ENCODE measurements around the gene MICAL2.

MICAL2 gene

DNA sequence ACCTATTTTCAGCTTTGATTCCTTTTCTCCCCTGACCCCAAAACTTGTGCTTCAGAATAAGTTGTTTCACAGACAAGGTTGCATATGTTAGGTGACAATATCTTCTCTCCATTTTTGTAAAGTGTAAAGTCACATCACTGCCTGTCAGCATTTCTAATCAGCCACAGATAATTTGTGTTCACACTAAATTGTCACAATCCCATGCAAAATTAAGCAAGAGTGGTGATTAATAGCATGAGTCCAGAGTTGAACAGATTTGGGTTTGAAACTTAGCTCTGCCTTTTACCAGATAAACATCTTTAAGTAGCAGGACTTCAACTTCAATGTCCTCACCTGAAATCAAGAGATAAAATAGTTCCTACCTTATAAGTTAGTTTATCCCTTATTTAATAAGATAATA, 80.1 kb downstream of the MICAL2 start:
- Histone ChIP-seq H3K4me1 (ENCODE audit: control insufficient read depth in 5 of 5, insufficient read depth in 5 of 5, low read length in 5 of 5) (no peaks in the 10 kb centered on the region), H3K27ac (ENCODE audit: low read depth, low read length) (no peak overlapping the region), H3K9me3 (ENCODE audit: control insufficient read depth in 5 of 5, low read length in 5 of 5) (no peaks in the 10 kb centered on the region), H3K27me3 (ENCODE audit: control insufficient read depth in 5 of 5, insufficient read depth in 4 of 5, low read length in 5 of 5) (no peaks in the 10 kb centered on the region), H3K9ac (ENCODE audit: low read length in 5 of 5) (no peak overlapping the region), H3K36me3 (ENCODE audit: control insufficient read depth in 5 of 5, insufficient read depth in 5 of 5, low read length in 5 of 5) (peaks cover 0 to 2% (median 0%) of the 10 kb centered on the region in 5 donors), H3K4me3 (ENCODE audit: low read depth in 1 of 5, low read length in 5 of 5) (no peak overlapping the region)

DNA sequence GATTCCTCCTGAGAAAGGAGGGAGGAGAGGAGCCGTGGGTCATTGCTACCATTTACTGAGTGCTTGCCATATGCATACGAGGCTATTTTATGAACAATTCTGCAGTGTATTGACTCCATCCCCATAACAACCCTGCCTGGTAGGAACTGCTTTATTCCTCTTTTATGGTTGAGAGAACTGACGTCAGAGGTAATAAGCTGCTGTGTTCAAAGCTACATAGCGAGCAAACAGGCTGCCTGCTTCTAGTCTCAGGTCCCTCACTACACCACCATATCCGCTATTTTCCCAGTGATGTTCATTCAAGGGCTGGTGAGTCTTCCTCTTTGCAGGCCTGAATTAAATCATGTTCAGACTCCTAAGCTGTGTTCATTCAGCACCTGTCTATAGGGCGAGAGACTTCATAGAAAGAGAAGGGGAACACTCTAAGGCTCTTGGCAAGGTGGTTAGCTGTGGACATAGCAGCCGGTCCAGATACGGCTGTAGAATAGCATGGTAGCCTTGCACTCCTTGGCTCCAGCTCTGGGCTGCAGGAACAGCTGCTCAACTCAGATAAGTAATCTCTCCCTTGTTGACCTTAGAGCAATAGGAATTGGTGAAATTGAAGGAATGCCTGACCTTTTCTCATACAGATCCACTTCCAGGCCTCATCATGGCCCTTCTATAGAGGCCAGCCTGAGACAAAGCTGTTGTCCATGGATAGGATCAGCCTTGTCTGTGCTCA, 82.6 kb downstream of the MICAL2 start:
- H3K9ac ChIP-seq (ENCODE audit: low read length in 5 of 5): no peak overlapping the region
- H3K9me3 ChIP-seq (ENCODE audit: control insufficient read depth in 5 of 5, low read length in 5 of 5): no peaks in the 10 kb centered on the region
- peaks cover 0 to 2% (median 0%) of the 10 kb centered on the region in 5 donors for H3K36me3 ChIP-seq (ENCODE audit: control insufficient read depth in 5 of 5, insufficient read depth in 5 of 5, low read length in 5 of 5)
- no peaks in the 10 kb centered on the region for H3K27me3 ChIP-seq (ENCODE audit: control insufficient read depth in 5 of 5, insufficient read depth in 4 of 5, low read length in 5 of 5)
- no peak overlapping the region for H3K27ac ChIP-seq (ENCODE audit: low read depth, low read length)
- H3K4me1 ChIP-seq (ENCODE audit: control insufficient read depth in 5 of 5, insufficient read depth in 5 of 5, low read length in 5 of 5): no peaks in the 10 kb centered on the region
- H3K4me3 ChIP-seq (ENCODE audit: low read depth in 1 of 5, low read length in 5 of 5): no peak overlapping the region

DNA sequence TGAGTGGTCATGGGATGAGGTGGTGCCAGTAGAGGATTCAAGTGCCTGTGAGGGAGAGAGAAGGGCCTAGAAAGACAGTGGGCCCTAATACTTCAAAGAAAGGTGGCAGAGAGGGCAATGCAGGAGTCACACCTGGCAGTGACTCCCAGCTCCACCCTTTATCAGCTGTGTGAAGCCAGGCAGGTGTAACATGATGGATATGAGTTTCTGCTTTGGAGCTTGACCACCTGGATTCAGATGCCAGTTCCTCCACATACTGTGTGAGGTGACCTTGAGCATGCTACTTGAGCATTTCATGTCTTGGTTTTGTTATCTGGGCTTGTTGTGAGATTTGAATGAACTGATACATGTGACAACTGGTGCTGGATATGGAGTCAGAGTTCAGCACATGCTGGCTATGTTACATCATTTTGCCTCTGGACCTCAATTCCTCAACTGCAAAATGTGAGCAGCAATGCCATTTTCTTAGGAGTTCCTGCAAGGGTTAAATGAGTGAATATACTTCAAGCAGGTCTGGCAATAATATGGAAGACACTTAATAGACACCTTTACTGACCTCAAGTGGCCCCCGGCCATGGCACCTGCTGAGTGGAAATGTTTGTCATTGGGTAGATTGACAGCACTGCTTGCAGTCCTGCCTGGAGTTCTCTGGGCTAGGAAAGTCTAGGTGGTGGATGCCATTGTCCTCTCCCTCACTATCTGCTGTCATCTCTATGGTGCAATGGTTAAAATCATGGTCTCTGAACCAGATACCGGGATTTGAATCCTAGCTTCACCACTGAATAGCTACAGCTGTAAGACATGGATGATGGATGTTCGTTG, 83.3 kb downstream of the MICAL2 start:
- H3K27ac ChIP-seq (ENCODE audit: low read depth, low read length): no peak overlapping the region

DNA sequence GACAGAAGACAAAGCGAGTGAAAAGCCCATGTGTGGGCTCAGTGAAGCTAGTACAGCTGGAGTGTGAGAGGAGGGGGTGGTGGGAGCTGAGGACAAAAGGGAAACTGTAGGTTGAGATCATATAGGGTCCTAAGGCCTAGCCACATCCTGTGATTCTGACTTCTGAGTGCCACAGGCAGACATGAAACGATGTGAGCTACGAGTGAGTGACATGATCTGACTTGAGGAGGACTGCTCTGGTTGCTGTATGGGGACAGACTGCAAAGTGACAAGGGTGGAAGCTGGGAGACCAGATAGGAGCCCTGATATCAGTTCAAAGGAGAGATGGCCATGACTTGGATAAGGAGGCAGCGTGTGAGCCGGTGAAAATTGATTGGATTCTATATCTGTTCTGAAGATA, 85.4 kb downstream of the MICAL2 start:
- Histone ChIP-seq H3K36me3 (ENCODE audit: control insufficient read depth in 5 of 5, insufficient read depth in 5 of 5, low read length in 5 of 5) (no peaks in the 10 kb centered on the region), H3K27me3 (ENCODE audit: control insufficient read depth in 5 of 5, insufficient read depth in 4 of 5, low read length in 5 of 5) (no peaks in the 10 kb centered on the region), H3K4me1 (ENCODE audit: control insufficient read depth in 5 of 5, insufficient read depth in 5 of 5, low read length in 5 of 5) (peaks cover 2 to 11% (median 6%) of the 10 kb centered on the region in 5 donors), H3K27ac (ENCODE audit: low read depth, low read length) (no peak overlapping the region), H3K9ac (ENCODE audit: low read length in 5 of 5) (no peak overlapping the region), H3K4me3 (ENCODE audit: low read depth in 1 of 5, low read length in 5 of 5) (no peak overlapping the region), H3K9me3 (ENCODE audit: control insufficient read depth in 5 of 5, low read length in 5 of 5) (no peaks in the 10 kb centered on the region)

More for the DNA sequence above, 83.3 kb downstream of the MICAL2 start:
- Histone ChIP-seq H3K36me3 (ENCODE audit: control insufficient read depth in 5 of 5, insufficient read depth in 5 of 5, low read length in 5 of 5) (peaks cover 0 to under 1% (median 0%) of the 10 kb centered on the region in 5 donors), H3K27me3 (ENCODE audit: control insufficient read depth in 5 of 5, insufficient read depth in 4 of 5, low read length in 5 of 5) (no peaks in the 10 kb centered on the region), H3K9ac (ENCODE audit: low read length in 5 of 5) (no peak overlapping the region), H3K4me3 (ENCODE audit: low read depth in 1 of 5, low read length in 5 of 5) (no peak overlapping the region), H3K9me3 (ENCODE audit: control insufficient read depth in 5 of 5, low read length in 5 of 5) (no peaks in the 10 kb centered on the region), H3K4me1 (ENCODE audit: control insufficient read depth in 5 of 5, insufficient read depth in 5 of 5, low read length in 5 of 5) (no peaks in the 10 kb centered on the region)

DNA sequence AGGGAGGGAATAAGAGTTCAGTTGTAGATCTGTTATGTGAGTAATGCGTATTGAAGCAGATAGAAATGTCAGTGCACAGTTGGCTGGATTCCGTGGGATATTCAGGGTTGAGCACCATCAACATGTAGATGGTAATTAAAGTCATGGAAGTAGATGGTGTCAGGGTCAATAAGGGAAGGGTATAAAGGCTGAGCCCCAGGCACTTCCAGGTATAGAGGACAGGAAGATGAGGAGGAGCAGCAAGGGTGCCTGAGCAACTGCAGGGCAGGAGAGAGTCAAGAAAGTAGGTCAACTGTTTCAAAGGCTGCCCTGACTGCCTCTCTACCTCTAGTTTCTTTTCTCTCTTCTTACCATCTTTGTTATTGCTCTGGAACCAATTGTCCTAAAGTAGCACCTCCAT, 85.9 kb downstream of the MICAL2 start:
- H3K9ac ChIP-seq (ENCODE audit: low read length in 5 of 5): no peak overlapping the region
- peaks cover 4 to 16% (median 11%) of the 10 kb centered on the region in 5 donors for H3K4me1 ChIP-seq (ENCODE audit: control insufficient read depth in 5 of 5, insufficient read depth in 5 of 5, low read length in 5 of 5)
- H3K27me3 ChIP-seq (ENCODE audit: control insufficient read depth in 5 of 5, insufficient read depth in 4 of 5, low read length in 5 of 5): no peaks in the 10 kb centered on the region
- H3K27ac ChIP-seq (ENCODE audit: low read depth, low read length): no peak overlapping the region
- H3K36me3 ChIP-seq (ENCODE audit: control insufficient read depth in 5 of 5, insufficient read depth in 5 of 5, low read length in 5 of 5): no peaks in the 10 kb centered on the region
- H3K9me3 ChIP-seq (ENCODE audit: control insufficient read depth in 5 of 5, low read length in 5 of 5): no peaks in the 10 kb centered on the region
- no peak overlapping the region for H3K4me3 ChIP-seq (ENCODE audit: low read depth in 1 of 5, low read length in 5 of 5)

DNA sequence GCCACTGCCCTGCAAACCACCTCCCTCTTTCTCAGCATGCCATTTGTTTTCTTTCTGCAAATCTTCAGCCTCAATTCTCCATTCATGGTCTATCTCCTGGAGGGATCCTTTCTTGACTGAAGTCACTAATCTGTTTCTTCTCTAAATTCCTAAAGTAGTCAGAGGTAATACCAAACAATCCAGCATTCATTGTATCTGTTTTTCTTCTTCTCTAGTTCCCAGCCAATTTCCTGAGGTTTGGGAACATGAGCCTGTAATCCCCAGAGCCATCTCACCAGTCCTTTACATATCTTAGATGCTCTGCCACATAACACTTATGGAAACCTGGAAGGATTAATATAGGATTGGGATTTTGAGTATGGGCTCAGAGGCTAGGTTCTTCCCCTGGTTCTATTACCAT, 86.5 kb downstream of the MICAL2 start:
- Histone ChIP-seq H3K36me3 (ENCODE audit: control insufficient read depth in 5 of 5, insufficient read depth in 5 of 5, low read length in 5 of 5) (no peaks in the 10 kb centered on the region), H3K9ac (ENCODE audit: low read length in 5 of 5) (no peak overlapping the region), H3K4me3 (ENCODE audit: low read depth in 1 of 5, low read length in 5 of 5) (no peak overlapping the region), H3K9me3 (ENCODE audit: control insufficient read depth in 5 of 5, low read length in 5 of 5) (no peaks in the 10 kb centered on the region), H3K27me3 (ENCODE audit: control insufficient read depth in 5 of 5, insufficient read depth in 4 of 5, low read length in 5 of 5) (no peaks in the 10 kb centered on the region), H3K4me1 (ENCODE audit: control insufficient read depth in 5 of 5, insufficient read depth in 5 of 5, low read length in 5 of 5) (peaks cover 4 to 19% (median 13%) of the 10 kb centered on the region in 5 donors), H3K27ac (ENCODE audit: low read depth, low read length) (no peak overlapping the region)

DNA sequence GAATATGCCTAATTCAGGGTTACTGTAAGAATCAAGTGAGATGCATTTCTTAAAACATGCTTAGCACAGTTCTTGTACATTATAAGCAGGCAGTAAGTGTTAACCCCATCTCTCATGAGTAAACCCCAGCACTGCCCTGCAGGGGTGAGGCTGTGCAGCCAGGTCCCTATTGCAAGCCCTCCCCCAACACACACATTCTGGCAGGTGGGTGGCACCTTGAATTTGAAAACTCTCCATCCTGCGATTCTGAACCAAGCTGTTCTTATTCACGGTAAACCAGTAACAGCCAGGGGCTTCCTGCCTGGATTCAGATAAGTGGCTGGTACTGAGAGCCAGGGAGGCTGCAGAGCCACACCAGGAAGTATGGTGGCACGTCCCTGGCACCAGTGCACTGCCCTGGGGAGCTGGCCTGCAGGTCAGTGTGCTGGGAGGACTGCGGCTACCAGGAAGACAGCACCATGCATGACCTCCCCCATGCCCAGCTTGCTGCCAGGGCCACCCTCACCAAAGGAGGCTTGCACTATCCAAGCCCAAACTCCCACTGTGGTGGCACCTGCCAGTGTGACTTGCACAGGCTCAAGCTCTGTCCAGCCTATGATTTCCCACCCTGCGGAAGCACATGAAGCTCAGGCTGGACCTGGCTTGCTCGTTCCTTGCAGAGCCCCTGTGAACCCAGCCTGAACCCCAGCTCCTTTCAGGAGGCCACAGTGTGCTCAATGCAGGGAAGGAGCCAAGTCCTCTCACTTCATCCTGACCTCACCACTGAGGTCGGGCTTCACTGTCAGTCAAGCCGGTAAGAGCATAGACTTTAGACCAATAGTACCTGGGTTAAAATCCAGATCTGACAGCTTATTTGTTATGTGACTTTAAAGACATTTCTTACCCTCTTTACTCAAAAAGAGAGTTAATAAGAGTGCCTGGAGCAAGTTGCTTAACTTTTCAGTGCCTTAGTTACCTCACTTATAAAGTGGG, 88.1 kb downstream of the MICAL2 start:
- Histone ChIP-seq H3K36me3 (ENCODE audit: control insufficient read depth in 5 of 5, insufficient read depth in 5 of 5, low read length in 5 of 5) (no peaks in the 10 kb centered on the region), H3K9me3 (ENCODE audit: control insufficient read depth in 5 of 5, low read length in 5 of 5) (no peaks in the 10 kb centered on the region), H3K27ac (ENCODE audit: low read depth, low read length) (no peak overlapping the region), H3K27me3 (ENCODE audit: control insufficient read depth in 5 of 5, insufficient read depth in 4 of 5, low read length in 5 of 5) (no peaks in the 10 kb centered on the region), H3K4me3 (ENCODE audit: low read depth in 1 of 5, low read length in 5 of 5) (no peak overlapping the region), H3K4me1 (ENCODE audit: control insufficient read depth in 5 of 5, insufficient read depth in 5 of 5, low read length in 5 of 5) (peaks cover 4 to 19% (median 13%) of the 10 kb centered on the region in 5 donors), H3K9ac (ENCODE audit: low read length in 5 of 5) (no peak overlapping the region)

DNA sequence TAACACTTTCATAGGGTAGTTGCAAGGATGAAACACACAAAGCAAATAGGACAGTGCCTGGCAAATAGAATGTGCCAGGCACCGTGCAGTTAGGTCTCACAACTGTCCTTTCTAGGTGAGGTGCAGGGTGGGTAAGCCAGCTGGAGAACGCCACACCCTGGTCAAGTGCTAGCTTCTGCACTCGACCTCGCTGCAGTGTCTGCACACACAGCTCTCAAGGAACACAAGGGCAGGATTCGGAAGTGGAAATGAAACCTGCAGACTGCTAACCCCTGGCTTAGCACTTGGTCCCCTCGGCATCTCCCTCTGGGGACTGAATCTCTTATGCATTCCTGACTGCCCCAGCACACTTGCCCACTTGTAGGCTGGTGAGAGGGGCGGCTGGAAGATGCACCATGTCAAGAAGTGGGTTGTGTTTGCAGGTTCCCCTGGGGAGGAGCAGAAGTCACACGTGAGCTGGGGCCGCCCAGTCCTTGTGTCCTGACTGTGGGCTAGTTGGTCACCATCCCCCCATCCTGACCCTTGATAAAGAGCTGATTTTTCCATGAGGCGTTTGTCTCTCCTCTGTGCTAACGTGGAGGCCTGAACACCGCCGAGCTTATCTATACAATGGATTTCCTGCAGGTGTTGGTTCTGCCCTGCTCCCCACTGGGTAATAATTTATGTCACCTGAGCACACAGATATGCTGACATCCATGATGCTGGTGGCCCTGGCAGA, 89.0 kb downstream of the MICAL2 start:
- Histone ChIP-seq H3K9ac (ENCODE audit: low read length in 5 of 5) (no peak overlapping the region), H3K9me3 (ENCODE audit: control insufficient read depth in 5 of 5, low read length in 5 of 5) (no peaks in the 10 kb centered on the region), H3K27me3 (ENCODE audit: control insufficient read depth in 5 of 5, insufficient read depth in 4 of 5, low read length in 5 of 5) (no peaks in the 10 kb centered on the region), H3K4me3 (ENCODE audit: low read depth in 1 of 5, low read length in 5 of 5) (no peak overlapping the region), H3K36me3 (ENCODE audit: control insufficient read depth in 5 of 5, insufficient read depth in 5 of 5, low read length in 5 of 5) (peaks cover 0 to 2% (median 0%) of the 10 kb centered on the region in 5 donors), H3K27ac (ENCODE audit: low read depth, low read length) (no peak overlapping the region), H3K4me1 (ENCODE audit: control insufficient read depth in 5 of 5, insufficient read depth in 5 of 5, low read length in 5 of 5) (peaks cover 4 to 19% (median 13%) of the 10 kb centered on the region in 5 donors)

DNA sequence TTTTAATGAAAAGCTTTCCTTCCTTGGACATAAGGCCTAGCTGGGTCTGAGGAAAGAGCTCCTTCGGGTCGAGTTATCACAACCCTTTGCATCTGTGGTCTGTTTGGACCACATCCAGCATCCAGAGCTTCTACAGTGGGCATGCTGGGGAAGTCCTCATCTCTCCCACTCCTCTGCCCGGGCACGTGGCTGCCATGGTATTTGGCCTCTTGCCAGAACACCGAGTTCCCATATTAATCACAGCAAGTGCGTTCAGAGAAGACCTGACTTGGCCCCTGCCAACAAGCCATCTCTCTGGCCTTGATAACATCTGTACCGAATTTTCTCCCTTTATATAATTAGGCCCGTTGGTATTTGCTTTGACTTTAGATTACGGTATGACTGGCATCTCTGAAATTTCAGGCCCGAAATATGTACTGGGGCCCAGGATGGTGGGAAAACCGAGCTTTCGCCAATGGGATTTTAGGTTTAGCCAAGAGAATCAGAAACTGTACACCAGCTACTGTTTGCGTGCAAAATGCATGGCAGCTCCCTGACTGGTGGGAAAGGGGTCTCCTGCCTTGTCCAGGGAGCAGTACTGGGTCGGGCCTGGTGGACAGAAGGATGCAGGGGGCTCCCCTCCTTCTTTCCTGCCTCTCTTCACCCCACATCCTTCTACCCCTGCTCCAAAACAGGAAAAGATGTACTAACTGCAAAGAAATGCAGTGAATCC, 90.0 kb downstream of the MICAL2 start:
- peaks cover 4 to 19% (median 13%) of the 10 kb centered on the region in 5 donors for H3K4me1 ChIP-seq (ENCODE audit: control insufficient read depth in 5 of 5, insufficient read depth in 5 of 5, low read length in 5 of 5)
- H3K9ac ChIP-seq (ENCODE audit: low read length in 5 of 5): no peak overlapping the region
- H3K27ac ChIP-seq (ENCODE audit: low read depth, low read length): no peak overlapping the region
- H3K9me3 ChIP-seq (ENCODE audit: control insufficient read depth in 5 of 5, low read length in 5 of 5): no peaks in the 10 kb centered on the region
- no peak overlapping the region for H3K4me3 ChIP-seq (ENCODE audit: low read depth in 1 of 5, low read length in 5 of 5)
- H3K27me3 ChIP-seq (ENCODE audit: control insufficient read depth in 5 of 5, insufficient read depth in 4 of 5, low read length in 5 of 5): no peaks in the 10 kb centered on the region
- H3K36me3 ChIP-seq (ENCODE audit: control insufficient read depth in 5 of 5, insufficient read depth in 5 of 5, low read length in 5 of 5): peaks cover 0 to 6% (median 0%) of the 10 kb centered on the region in 5 donors

Measured in subcutaneous abdominal adipose tissue (tissue), 5 donors.